GM23338 (cell line): ENCODE measurements around the gene NAB2.
"Not testable (repeated sequence)": the region's sequence is repeated elsewhere in the genome, so short reads cannot be mapped to it uniquely, and the experiment has no call there.

Experiments used
- CREB1 ChIP-seq: fragments of 250-450 bp; sonication (Bioruptor Pico); IDR thresholded peaks from 2 replicates; pipeline ENCODE4 v1.5.0; 2020; ENCODE audit warnings: low read depth, mild to moderate bottlenecking, moderate library complexity
- CTCF ChIP-seq, 2 experiments: fragments of 200-600 bp in 1 of 2; sonication (generic) in 1 of 2; conservative IDR thresholded peaks; 2 replicates each; pipeline versions ENCODE4 v1.5.1 to v1.6.1; 2016 to 2017; ENCODE audit warnings: antibody characterized with exemption in 2 of 2, low read depth in 2 of 2, mild to moderate bottlenecking in 2 of 2, moderate library complexity in 1 of 2
- ETS1 ChIP-seq: IDR thresholded peaks from 2 replicates; pipeline ENCODE4 v1.6.1; 2016; ENCODE audit warnings: antibody characterized with exemption
- EZH2 ChIP-seq: fragments of 200-600 bp; sonication (generic); IDR thresholded peaks from one replicate; pipeline ENCODE4 v1.8.0; 2017; ENCODE audit warnings: antibody characterized with exemption, mild to moderate bottlenecking, low read depth; ENCODE audit not compliant: unreplicated experiment
- EZH2phosphoT487 ChIP-seq: fragments of 200-600 bp; sonication (generic); IDR thresholded peaks from one replicate; pipeline ENCODE4 v1.8.1; 2018; ENCODE audit warnings: antibody characterized with exemption; ENCODE audit not compliant: unreplicated experiment
- JUNB ChIP-seq: IDR thresholded peaks from one replicate; pipeline ENCODE4 v1.6.1; 2016; ENCODE audit warnings: antibody characterized with exemption; ENCODE audit not compliant: unreplicated experiment
- NANOG ChIP-seq: IDR thresholded peaks from 2 replicates; pipeline ENCODE4 v1.6.1; 2016; ENCODE audit warnings: antibody characterized with exemption, borderline replicate concordance
- POLR2AphosphoS5 ChIP-seq: IDR thresholded peaks from 2 replicates; pipeline ENCODE4 v1.6.1; 2016; ENCODE audit warnings: antibody characterized with exemption, low read depth
- REST ChIP-seq: IDR thresholded peaks from one replicate; pipeline ENCODE4 v1.6.1; 2018; ENCODE audit warnings: antibody characterized with exemption; ENCODE audit not compliant: unreplicated experiment
- STAT1 ChIP-seq: IDR thresholded peaks from one replicate; pipeline ENCODE4 v1.6.1; 2016; ENCODE audit warnings: antibody characterized with exemption; ENCODE audit not compliant: unreplicated experiment
- ZNF114 ChIP-seq: fragments of 250-450 bp; sonication (Bioruptor Pico); IDR thresholded peaks from 2 replicates; pipeline ENCODE4 v1.5.0; 2020; ENCODE audit warnings: mild to moderate bottlenecking, moderate library complexity
- ZNF331 ChIP-seq: fragments of 250-450 bp; sonication (Bioruptor Pico); IDR thresholded peaks from 2 replicates; pipeline ENCODE4 v1.5.0; 2020; ENCODE audit warnings: low read depth, mild to moderate bottlenecking, moderate library complexity
- ZNF462 ChIP-seq: fragments of 250-450 bp; sonication (Bioruptor Pico); IDR thresholded peaks from 2 replicates; pipeline ENCODE4 v1.5.0; 2020; ENCODE audit warnings: mild to moderate bottlenecking, moderate library complexity

- not testable (repeated sequence) for TF ChIP-seq ZNF462; EZH2; CTCF (conservative IDR thresholded peaks at IDR 0.05; ENCODE audit: low read depth in 2 of 2); EZH2phosphoT487; REST; POLR2AphosphoS5; JUNB; ZNF114; CREB1 (CRISPR knock-in tag); STAT1; ZNF331; NANOG; ETS1
Measured at GRCh38 chr12:57053901-57054300, 35.0 kb upstream of the NAB2 start.
